Brain microvascular endothelial cell (primary cell): Measurements from ENCODE around the gene CCDC177.

ENCODE experiments used
- DNase-seq: peaks from one replicate; pipeline ENCODE4 v3.0.0-alpha.2; 2020
- H3K27ac ChIP-seq: fragments of 250-450 bp; sonication (Bioruptor Pico); 2 replicates; pipeline ENCODE4 v1.5.1; 2020; ENCODE audit warnings: mild to moderate bottlenecking, moderate library complexity
- H3K27me3 ChIP-seq: fragments of 250-450 bp; sonication (Bioruptor Pico); replicated peaks from 2 replicates; pipeline ENCODE4 v1.5.1; 2020; ENCODE audit warnings: mild to moderate bottlenecking
- H3K36me3 ChIP-seq: fragments of 250-450 bp; sonication (Bioruptor Pico); replicated peaks from 2 replicates; pipeline ENCODE4 v1.5.1; 2020; ENCODE audit warnings: mild to moderate bottlenecking
- H3K4me3 ChIP-seq: 2 replicates; pipeline ENCODE4 v1.5.1; 2011; ENCODE audit warnings: low read depth, mild to moderate bottlenecking, control low read depth, low read length, moderate library complexity
- CTCF ChIP-seq: IDR thresholded peaks from 2 replicates; pipeline ENCODE4 v1.5.1; 2011; ENCODE audit warnings: low read depth, mild to moderate bottlenecking, moderate library complexity, low read length, control low read depth, inconsistent platforms; ENCODE audit errors: missing control alignments
- in situ Hi-C: cut with HindIII; loops from 2 replicates; pipeline ENCODE4 v1.10.0; 2017; ENCODE audit warnings: low sequenced_read_pairs, low pct_ligation_motif_present

The CCDC177 gene

GRCh38 chr14:69522026-69522425 is 52.6 kb downstream of the CCDC177 start:
- no peaks in the 10 kb centered on the region for H3K27me3 ChIP-seq
- no peaks in the 10 kb centered on the region for H3K36me3 ChIP-seq
- no peak for TF ChIP-seq CTCF
- H3K4me3 ChIP-seq = no peak overlapping the region
- DNase-seq = no peak
- in situ Hi-C loops = no loop called here
- no peak overlapping the region for H3K27ac ChIP-seq
